DOHH2 (cell line): ENCODE measurements around the gene PLAGL1.

Experiments used
- H3F3A ChIP-seq: fragments of 200-600 bp; sonication (generic), shearing (Covaris generic); 2 replicates; pipeline ENCODE4 v1.6.0; 2016; ENCODE audit warnings: antibody characterized with exemption, mild to moderate bottlenecking; ENCODE audit not compliant: control insufficient read depth, insufficient read depth
- H3K27ac ChIP-seq: fragments of 200-600 bp; sonication (generic); 2 replicates; pipeline ENCODE4 v1.5.1; 2014; ENCODE audit warnings: low read depth, mild to moderate bottlenecking, low read length, moderate library complexity
- H3K27me3 ChIP-seq: fragments of 200-600 bp; sonication (generic); 2 replicates; pipeline ENCODE4 v1.6.1; 2014; ENCODE audit warnings: mild to moderate bottlenecking, low read length, mixed read lengths; ENCODE audit not compliant: control insufficient read depth
- H3K36me3 ChIP-seq: fragments of 200-600 bp; sonication (generic); 2 replicates; pipeline ENCODE4 v1.6.1; 2014; ENCODE audit warnings: mild to moderate bottlenecking, low read length, moderate library complexity, mixed read lengths; ENCODE audit not compliant: control insufficient read depth
- H3K4me1 ChIP-seq: fragments of 200-600 bp; sonication (generic); 2 replicates; pipeline ENCODE4 v1.6.1; 2014; ENCODE audit warnings: mild to moderate bottlenecking, low read length, mixed read lengths; ENCODE audit not compliant: control insufficient read depth
- H3K4me2 ChIP-seq: fragments of 200-600 bp; sonication (generic); 2 replicates; pipeline ENCODE4 v1.6.0; 2014; ENCODE audit warnings: mild to moderate bottlenecking, low read length, moderate library complexity
- H3K4me3 ChIP-seq: fragments of 200-600 bp; sonication (generic); 2 replicates; pipeline ENCODE4 v1.5.1; 2014; ENCODE audit warnings: mild to moderate bottlenecking, low read length, mixed read lengths
- H3K79me2 ChIP-seq: fragments of 200-600 bp; sonication (generic); 2 replicates; pipeline ENCODE4 v1.6.1; 2014; ENCODE audit warnings: mild to moderate bottlenecking, low read length, mixed read lengths; ENCODE audit not compliant: control insufficient read depth
- H3K9me2 ChIP-seq: fragments of 200-600 bp; sonication (generic); replicated peaks from 2 replicates; pipeline ENCODE4 v1.6.1; 2014; ENCODE audit warnings: mild to moderate bottlenecking, low read length, mixed read lengths; ENCODE audit not compliant: control insufficient read depth
- H3K9me3 ChIP-seq: fragments of 200-600 bp; sonication (generic); 2 replicates; pipeline ENCODE4 v1.6.1; 2014; ENCODE audit warnings: antibody characterized with exemption, low read length, mixed read lengths; ENCODE audit not compliant: control insufficient read depth, insufficient read depth
- H4K20me1 ChIP-seq: fragments of 200-600 bp; sonication (generic); 2 replicates; pipeline ENCODE4 v1.6.0; 2014; ENCODE audit warnings: low read depth, mild to moderate bottlenecking, antibody characterized with exemption, low read length, moderate library complexity; ENCODE audit not compliant: control insufficient read depth, insufficient read depth
- EZH2phosphoT487 ChIP-seq: fragments of 200-600 bp; sonication (generic); IDR thresholded peaks from 2 replicates; pipeline ENCODE4 v1.6.1; 2017; ENCODE audit warnings: borderline replicate concordance, mild to moderate bottlenecking, antibody characterized with exemption, low read length, moderate library complexity, mixed read lengths
- TF ChIP-seq, protein P1 (sequence below): fragments of 200-600 bp; sonication (generic); IDR thresholded peaks from one replicate; pipeline ENCODE4 v1.5.1; 2014; ENCODE audit warnings: antibody characterized with exemption, mild to moderate bottlenecking, low read depth, low read length; ENCODE audit not compliant: poor library complexity, severe bottlenecking

The PLAGL1 gene

DNA sequence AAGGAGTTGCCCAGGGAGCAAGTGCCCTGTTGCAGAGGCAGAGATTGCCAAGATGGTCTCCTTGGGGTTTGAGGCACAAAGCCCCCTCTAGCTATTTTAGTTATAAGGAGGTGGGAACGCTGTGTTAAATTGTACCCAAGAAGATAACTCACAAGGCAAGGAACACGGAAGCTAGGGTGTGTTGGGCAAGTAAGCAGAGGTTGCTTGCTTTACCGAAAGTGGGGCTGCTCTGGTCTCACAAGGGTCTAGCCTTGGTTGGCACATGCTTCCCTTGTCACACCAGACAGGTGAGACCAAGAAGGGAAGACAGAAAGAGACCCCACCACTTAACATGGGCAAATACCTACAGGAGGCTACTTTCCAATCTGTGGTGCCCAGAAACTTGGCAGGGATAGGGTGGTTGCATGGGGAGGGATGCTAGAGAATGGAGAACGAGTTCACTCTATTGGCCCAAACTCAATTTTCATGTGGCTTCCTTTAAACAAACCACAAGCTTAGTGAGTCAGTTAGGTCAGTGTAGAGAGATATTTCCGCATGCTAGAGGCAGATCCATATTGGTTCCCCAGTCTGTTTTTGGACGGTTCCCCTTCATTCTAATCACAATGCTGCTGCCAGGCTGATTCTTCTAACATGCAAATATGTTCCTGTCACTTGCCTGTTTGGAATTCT, 42.4 kb downstream of the PLAGL1 start:
- no peak for TF ChIP-seq EZH2phosphoT487
- TF ChIP-seq, protein P1, sequence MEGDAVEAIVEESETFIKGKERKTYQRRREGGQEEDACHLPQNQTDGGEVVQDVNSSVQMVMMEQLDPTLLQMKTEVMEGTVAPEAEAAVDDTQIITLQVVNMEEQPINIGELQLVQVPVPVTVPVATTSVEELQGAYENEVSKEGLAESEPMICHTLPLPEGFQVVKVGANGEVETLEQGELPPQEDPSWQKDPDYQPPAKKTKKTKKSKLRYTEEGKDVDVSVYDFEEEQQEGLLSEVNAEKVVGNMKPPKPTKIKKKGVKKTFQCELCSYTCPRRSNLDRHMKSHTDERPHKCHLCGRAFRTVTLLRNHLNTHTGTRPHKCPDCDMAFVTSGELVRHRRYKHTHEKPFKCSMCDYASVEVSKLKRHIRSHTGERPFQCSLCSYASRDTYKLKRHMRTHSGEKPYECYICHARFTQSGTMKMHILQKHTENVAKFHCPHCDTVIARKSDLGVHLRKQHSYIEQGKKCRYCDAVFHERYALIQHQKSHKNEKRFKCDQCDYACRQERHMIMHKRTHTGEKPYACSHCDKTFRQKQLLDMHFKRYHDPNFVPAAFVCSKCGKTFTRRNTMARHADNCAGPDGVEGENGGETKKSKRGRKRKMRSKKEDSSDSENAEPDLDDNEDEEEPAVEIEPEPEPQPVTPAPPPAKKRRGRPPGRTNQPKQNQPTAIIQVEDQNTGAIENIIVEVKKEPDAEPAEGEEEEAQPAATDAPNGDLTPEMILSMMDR, result no peak
- no peak overlapping the region for H3K27ac ChIP-seq
- no peaks in the 10 kb centered on the region for H3K9me2 ChIP-seq
- no peaks in the 10 kb centered on the region for H4K20me1 ChIP-seq
- no peaks in the 10 kb centered on the region for H3F3A ChIP-seq
- H3K4me1 ChIP-seq, result no peaks in the 10 kb centered on the region
- H3K9me3 ChIP-seq, result no peaks in the 10 kb centered on the region
- H3K27me3 ChIP-seq, result no peaks in the 10 kb centered on the region
- H3K4me3 ChIP-seq, result no peak overlapping the region
- no peak overlapping the region for H3K4me2 ChIP-seq
- H3K79me2 ChIP-seq, result no peaks in the 10 kb centered on the region
- H3K36me3 ChIP-seq, result no peaks in the 10 kb centered on the region

DNA sequence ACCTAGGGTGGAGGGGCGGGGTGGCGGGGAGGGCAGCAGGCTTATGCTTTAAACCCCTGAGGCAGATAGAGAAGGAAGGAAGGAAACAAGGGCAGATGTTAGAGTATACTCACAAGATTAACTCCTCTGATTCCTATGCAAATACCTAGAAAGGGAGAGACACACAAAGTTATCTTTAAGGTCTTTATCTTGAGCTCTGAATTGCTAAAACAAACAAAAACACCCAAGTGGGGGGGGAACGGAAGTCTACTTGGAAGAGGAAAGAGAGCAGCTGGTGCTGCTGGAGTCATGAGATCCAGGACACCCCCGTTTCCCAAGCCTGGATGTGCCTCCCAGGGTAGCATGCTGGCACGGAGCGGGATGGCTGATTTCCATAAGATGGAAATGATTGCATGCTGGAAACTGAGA, 43.4 kb downstream of the PLAGL1 start:
- no peaks in the 10 kb centered on the region for H4K20me1 ChIP-seq
- H3K27ac ChIP-seq, result no peak overlapping the region
- TF ChIP-seq EZH2phosphoT487, result no peak
- TF ChIP-seq, protein P1, result no peak
- H3K4me3 ChIP-seq, result no peak overlapping the region
- no peaks in the 10 kb centered on the region for H3K27me3 ChIP-seq
- H3K9me3 ChIP-seq, result no peaks in the 10 kb centered on the region
- H3F3A ChIP-seq, result no peaks in the 10 kb centered on the region
- H3K9me2 ChIP-seq, result no peaks in the 10 kb centered on the region
- H3K36me3 ChIP-seq, result no peaks in the 10 kb centered on the region
- no peaks in the 10 kb centered on the region for H3K79me2 ChIP-seq
- no peaks in the 10 kb centered on the region for H3K4me1 ChIP-seq
- no peak overlapping the region for H3K4me2 ChIP-seq

DNA sequence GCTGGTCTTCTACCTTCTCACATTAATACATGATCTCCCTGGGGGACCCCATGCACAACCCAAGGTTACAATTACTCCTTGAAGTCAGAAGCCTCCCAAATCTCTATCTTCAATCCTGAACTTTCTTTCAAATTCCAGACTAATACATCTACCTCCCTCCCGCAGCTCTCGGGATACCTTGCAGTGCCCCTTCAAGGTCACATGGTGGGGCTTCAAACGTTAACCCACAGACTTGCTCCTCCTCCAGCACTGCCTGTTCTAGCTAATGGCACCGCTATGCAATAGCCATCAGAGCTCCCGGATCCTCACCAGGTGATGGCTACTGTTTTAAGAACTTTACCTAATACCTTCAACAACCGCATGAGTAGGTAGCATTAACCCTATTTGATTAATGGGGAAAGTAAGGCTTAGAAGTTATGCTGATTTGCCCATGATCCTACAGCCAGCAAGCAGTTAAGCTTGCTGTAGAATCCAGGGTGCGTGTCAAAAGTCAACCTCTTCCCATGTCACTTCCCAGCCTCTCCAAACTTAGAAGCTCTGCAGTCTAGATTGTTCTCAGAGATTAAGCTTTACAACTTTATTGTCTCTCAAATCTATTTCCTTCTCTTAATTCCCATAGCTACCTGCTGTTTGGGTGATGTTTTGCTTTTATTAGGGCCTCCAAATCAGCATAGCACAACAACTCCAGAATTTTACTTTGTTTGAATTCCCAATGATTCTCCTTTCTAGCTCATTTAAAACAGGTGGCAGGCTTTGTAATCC, 44.7 kb downstream of the PLAGL1 start:
- no peaks in the 10 kb centered on the region for H3K4me1 ChIP-seq
- no peaks in the 10 kb centered on the region for H3K27me3 ChIP-seq

More for the DNA sequence above, 44.7 kb downstream of the PLAGL1 start:
- no peaks in the 10 kb centered on the region for H3K79me2 ChIP-seq
- no peaks in the 10 kb centered on the region for H3K36me3 ChIP-seq
- H3K9me3 ChIP-seq, result no peaks in the 10 kb centered on the region
- H3K4me3 ChIP-seq, result no peak overlapping the region
- H3K9me2 ChIP-seq, result no peaks in the 10 kb centered on the region
- no peak for TF ChIP-seq EZH2phosphoT487
- TF ChIP-seq, protein P1, result no peak
- H4K20me1 ChIP-seq, result no peaks in the 10 kb centered on the region
- H3F3A ChIP-seq, result no peaks in the 10 kb centered on the region
- no peak overlapping the region for H3K4me2 ChIP-seq
- H3K27ac ChIP-seq, result no peak overlapping the region
